GM21529 (cell line): ENCODE results near the gene MYOZ2.

Experiments
- ATAC-seq: cut with Tn5 transposase; IDR thresholded peaks from one replicate; pipeline ENCODE4 v1.9.1; 2021; ENCODE audit not compliant: unreplicated experiment

MYOZ2 gene

GRCh38 chr4:119135721-119136121 lies at the start of gene MYOZ2:
Gene MYOZ2 (plus strand): TSS chr4:119135832. CDS start chr4:119136526, 694 bp downstream.
- ATAC-seq, result no peak

DNA sequence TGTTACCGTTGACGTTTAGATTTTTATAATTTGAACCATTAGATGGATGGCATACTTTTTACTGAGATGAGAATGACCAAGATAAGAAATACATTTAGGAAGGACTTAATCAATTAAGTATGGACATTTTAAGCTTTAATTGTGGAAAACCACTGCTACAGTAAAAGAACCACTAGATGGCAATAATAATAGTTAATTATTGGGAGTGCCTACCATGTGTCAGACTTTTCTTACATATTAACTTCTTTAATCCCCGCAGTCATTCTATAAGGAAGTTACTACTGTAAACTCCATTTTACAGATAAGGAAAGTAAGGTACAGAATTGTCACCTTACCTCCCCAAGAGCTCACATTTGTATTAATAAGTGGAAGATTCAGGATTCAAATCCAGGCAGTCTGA lies 48.5 kb upstream of the MYOZ2 start:
- no peak for ATAC-seq

GRCh38 chr4:119087656-119088055 lies 48.0 kb upstream of the MYOZ2 start:
- ATAC-seq, result no peak

DNA sequence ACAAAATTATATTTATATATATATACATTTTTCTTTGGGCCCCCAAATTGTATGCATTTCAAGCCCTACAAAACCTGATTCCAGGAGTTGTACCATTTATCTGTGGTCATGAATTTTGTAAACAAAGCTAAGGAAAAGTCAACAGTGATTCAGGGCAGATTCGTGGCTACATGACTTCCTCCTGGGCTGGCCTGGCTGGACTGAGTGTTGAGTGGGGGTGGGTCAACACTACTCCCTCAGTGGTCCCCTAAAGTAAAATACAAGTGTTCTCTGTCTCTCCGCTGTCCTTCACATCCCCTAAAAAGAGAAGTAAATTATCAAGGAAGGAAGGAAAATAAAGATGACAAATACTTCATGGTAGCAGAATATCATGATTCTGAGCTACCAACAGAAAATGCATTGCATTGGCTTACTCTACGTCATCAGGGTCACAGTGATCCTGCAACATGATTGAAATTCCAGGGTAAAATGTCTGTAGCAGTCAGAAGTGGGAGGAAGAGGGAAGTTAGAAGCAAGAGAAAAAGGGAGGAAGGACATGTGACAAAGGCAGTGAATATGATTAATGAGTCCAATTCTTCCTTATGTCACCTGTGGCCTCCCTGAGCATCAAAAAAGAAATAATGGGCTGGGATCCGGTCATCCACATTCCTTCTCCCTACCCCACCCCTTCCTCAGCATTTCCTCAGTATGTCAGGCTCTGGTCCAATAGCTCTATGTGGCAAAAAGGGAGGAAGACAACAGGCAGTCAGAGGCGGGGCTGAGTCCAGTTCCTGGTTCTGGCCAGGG lies 42.4 kb upstream of the MYOZ2 start:
- no peak for ATAC-seq

DNA sequence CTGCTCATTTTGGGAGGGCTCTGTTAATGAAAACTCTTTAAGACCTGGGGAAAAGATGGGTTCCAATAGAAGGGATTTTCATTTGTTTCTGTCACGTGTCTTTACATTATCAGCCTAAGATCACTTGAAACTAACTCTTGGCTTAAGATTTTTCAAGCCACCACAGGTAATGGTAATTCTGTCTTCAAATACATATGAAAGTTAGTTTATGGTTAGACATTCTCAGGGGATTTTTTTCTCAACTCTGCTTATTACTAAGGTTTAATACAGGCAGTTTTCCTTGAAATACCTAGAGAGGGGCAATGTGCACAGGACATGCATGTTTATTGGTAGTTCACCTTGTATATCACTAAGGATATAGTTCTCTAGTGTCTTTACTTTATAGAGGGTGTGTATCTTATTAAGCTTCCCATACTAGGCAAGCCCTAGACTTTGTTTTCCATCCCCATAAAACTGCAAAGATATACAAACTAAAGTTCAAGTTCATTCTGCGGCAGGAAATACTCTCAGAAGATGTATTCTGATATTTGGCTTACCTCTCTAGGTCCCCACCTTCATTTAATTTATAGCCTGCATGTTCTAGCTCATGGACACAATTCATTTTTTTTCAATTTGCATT lies 38.2 kb upstream of the MYOZ2 start:
- no peak for ATAC-seq

GRCh38 chr4:119098306-119098705 lies 37.3 kb upstream of the MYOZ2 start:
- no peak for ATAC-seq

GRCh38 chr4:119099227-119099810 lies 36.3 kb upstream of the MYOZ2 start:
- ATAC-seq, result no peak

DNA sequence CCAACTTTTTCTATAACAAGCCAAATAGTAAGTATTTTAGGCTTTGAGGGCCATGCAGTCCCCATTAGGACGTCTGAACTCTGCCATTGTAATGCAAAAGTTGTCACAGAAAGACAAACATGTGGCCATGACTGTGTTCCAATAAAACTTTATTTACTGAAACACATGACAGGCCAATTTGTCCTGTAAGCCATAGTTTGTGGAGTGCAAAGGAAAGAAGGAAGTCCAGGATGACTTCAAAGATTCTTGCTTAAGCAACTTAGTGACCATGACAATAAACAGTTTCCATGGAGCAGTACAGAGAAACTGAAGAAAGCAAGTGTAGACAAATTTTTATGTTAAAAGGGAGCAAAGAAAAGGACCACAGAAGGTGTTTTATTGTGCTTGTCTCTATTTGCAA lies 35.0 kb upstream of the MYOZ2 start:
- no peak for ATAC-seq

DNA sequence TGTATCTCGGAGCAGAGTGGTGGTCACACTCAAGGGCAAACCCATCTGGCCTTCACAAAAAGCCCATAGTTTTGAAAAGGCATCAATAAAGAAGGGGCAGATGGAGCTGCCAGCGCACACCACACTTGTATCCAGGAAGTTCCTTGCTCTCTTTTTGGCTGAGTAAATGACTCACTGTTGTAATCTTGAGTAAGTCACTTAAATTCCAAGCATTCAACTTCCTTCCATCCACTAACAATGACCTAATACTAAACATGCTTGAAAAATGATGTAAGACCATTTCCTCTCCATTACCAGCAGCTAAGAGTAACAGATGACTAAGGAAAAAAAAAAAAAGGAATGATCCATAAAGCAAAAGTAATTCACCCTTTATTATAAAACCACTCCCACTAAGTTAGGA lies 32.4 kb upstream of the MYOZ2 start:
- no peak for ATAC-seq

GRCh38 chr4:119104644-119105273 lies 30.9 kb upstream of the MYOZ2 start:
- no peak for ATAC-seq

DNA sequence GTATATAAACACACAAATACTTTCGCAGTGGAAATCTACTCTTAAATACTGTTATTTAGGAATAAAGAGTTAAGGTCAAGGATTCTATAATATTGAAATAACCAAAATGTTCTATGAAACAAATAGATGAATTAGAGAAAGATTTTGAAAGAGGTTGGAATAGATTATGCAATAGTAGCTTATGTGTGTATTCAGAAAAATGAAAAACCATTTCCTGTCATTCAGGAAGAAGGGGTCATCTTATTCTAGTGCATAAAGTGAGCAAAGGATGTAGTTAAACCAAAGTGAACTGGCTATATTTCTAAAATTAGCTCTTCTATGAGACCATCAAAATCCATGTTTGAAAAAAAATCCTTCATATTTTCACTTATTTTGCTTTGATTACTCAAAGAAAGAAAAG lies 30.0 kb upstream of the MYOZ2 start:
- no peak for ATAC-seq

DNA sequence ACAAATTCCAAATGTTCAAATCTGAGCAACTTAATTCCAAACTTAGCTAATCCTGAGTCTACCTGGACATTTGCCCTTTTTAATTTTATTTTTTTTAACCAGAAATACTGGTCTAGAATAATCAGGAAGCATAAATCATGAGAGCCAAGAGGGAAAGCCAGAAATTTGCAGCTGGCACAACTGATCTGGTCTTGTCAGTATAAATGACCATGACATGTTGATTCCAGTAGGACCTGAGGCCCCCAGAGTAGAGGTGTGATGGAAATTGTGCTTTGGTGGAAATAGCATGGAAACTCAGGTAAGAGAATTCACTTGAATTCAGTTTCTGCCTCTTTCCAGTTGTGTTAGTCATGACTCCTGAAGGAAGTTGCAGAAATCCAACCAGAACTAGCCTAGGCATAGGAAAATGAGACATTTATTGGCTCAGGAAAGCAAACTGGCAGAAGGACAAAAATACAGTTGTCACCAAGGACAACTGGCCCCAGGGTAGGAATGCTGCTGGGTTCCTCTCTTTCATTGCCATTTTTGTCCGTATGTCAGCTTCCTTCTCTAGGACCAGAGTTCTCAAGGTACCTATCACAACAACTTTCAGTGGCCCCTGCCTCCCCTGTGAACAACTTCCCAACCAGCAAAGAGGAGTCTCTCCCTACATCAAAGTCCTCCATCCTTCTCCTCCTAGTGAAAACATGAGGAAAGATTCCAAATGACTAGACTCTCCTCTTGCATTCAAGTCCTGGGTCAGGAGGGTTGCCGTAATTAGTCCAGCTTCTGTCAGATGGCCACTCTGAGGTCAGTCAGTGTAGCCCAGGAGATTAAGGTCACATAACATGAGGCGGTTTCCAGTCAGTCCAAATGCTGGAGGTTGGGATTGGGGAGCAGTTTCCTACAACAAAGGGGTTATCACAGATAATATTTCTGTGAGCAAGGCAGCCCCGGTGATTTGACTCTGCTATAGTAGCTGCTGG lies 29.3 kb upstream of the MYOZ2 start:
- ATAC-seq, result no peak

DNA sequence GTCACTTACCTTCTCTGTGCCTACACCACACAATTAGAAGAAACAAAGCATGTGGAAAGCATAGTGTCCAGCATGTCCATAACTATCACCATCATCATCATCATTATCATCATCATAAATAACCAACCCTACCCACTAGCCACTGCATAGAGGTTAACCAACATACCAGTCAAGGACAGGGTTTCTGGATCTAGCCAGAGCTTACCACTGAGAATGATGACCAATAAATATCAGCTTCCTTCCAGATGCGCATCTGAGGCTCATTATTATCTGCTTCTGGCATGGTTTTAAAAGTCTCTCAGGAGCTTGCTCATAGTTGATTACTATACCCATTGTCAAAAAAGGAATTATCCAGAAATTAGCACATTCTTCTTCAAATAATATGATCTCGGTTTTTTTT lies 25.5 kb upstream of the MYOZ2 start:
- no peak for ATAC-seq

- no peak for ATAC-seq
These were observed 24.3 kb upstream of the MYOZ2 start for GRCh38 chr4:119111296-119111695.

- ATAC-seq, result no peak
These were observed 22.5 kb upstream of the MYOZ2 start for GRCh38 chr4:119113033-119113655.

DNA sequence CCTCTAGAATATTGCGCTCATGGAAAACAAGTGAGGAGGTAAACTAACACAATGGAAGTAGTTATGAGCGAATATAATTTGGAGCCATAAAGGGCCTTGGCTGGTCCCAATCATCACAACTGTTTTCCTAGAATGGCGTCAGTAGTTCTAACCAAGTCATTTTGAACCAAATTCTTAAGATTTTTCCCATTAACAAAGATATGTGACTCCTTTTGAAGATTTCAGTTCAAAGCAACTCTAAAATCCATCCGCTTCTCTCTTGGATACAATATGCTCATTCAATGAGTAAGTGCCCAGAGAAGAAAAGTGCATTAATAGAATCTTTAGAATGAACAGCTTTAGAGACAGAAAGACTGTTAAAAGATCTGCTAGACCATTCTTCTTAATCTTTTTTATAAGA lies 19.6 kb upstream of the MYOZ2 start:
- ATAC-seq, result no peak

DNA sequence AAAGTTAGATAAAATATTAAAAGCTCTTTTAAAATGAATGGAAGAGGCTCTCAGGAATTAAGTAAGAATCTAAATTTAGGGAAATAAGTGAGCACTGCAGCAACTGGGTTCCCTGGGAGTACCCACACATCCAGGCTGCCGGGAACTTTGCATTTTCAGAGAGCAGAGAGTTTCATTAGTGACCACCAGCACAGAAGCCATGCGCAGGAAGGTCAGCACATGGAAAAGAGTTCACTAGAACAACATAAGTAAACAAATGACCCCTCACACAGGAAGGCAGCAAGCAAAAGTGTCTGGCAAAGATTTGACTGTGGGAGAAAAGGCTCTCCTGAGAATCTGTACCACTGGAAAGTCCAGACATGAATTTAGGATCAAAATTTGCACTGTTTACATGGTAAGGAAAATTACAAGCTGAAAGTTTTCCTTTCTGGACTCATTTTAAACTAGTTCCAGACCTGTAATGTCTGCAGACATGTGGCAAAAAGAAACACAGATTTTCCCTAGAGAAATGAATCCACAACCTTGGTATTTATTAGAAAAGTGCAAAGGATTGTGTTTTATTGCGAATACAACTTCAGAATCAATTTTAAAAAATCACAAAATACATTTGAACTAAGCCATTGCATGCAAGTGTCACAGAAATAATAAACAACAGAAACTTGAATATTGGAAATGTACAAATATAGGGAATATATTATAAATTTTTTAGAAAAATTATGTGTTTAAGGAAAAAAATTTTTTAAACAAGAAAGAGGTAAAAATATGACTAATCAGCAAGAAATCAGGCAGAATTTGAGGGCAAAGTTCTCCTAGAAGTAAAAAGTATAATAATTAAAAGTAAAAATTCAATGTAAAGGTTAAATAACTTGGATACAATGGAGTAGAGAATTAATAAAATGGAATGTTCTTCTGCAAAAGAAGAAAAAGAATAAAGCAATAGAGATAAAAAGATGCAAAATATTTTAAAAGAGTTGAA lies 18.4 kb upstream of the MYOZ2 start:
- no peak for ATAC-seq

- no peak for ATAC-seq
These were observed 17.2 kb upstream of the MYOZ2 start for GRCh38 chr4:119118397-119118796.

GRCh38 chr4:119124352-119124751 lies 11.3 kb upstream of the MYOZ2 start:
- no peak for ATAC-seq
